GM12891 (cell line): ENCODE results near the gene CELA2B.
"Not testable (repeated sequence)": the region's sequence is repeated elsewhere in the genome, so short reads cannot be mapped to it uniquely, and the experiment has no call there.

Experiments
- POLR2A ChIP-seq: IDR thresholded peaks from 2 replicates; pipeline ENCODE4 v1.6.1; 2011; ENCODE audit warnings: low read depth, low read length, control low read depth
- POLR2AphosphoS5 ChIP-seq: IDR thresholded peaks from 2 replicates; pipeline ENCODE4 v1.6.1; 2011; ENCODE audit warnings: low read depth, low read length, control low read depth
- POU2F2 ChIP-seq: IDR thresholded peaks from 2 replicates; pipeline ENCODE4 v1.6.1; 2011; ENCODE audit warnings: low read depth, mild to moderate bottlenecking, control low read depth, low read length, moderate library complexity
- TAF1 ChIP-seq: IDR thresholded peaks from 2 replicates; pipeline ENCODE4 v1.6.1; 2011; ENCODE audit warnings: low read depth, low read length, control low read depth

GRCh38 chr1:15471067-15471466 lies 4.8 kb upstream of the CELA2B start:
- not testable (repeated sequence) for TF ChIP-seq POU2F2, POLR2A, POLR2AphosphoS5, TAF1
